ENCODE measurements around the gene RALGAPB. TPM values are rescaled to one million over a fixed set of nuclear protein-coding genes. Genes with fewer than 3 reads are reported as not detected.

Gene RALGAPB
- total RNA-seq, 1 experiment from 2014 or later: 30.4 TPM

DNA sequence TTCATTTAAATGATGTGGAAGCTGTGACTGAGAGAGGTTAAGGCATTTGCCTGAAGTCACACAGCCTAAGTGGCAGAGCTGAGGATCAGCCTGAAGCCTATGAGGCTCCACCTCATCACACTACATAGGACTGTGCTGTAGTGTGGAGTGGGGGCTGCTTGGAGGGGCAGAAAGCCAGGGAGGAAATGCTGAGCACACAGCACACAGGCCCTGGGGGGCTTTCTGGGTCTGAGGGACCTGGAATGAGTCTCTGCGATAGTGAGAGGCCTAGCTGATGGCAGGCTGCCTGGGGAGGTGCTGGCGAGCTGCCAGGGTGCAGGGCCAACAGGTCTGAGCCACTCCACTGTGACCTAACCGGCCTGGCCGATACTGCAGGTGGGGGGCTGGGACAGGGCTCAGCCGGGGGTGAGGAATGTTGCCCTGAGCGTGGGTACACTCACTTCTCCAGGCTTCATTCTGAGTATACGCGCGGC lies 126.8 kb downstream of the RALGAPB start:
- ChIA-PET POLR2A (ENCODE audit: unreplicated experiment) (interaction anchor here (0.6 kb wide), 1 partner anchor 1408 kb away, joined by 20 read pairs; no protein-coding TSS in a partner anchor), CTCF (interaction anchor here (1.1 kb wide), 1 partner anchor 46 kb away, joined by 4 read pairs; no protein-coding TSS in a partner anchor)
- no peaks in the 10 kb centered on the region for H3K9me2 ChIP-seq (replicated peaks; ENCODE audit: low read length)
- peak; percentile 62 for DNase-seq
- no TSS peak for BruUV-seq (replicated peaks)
- H3K4me3 ChIP-seq (ENCODE audit: low read length): no peak overlapping the region
- H3K4me2 ChIP-seq (ENCODE audit: low read length): peak overlapping the region; percentile 64
- no peaks in the 10 kb centered on the region for H3K9me3 ChIP-seq (ENCODE audit: low read length)
- peak; percentile 66 for ATAC-seq
- H4K20me1 ChIP-seq (ENCODE audit: low read length): no peaks in the 10 kb centered on the region
- peak overlapping the region; percentile 54; the same call in 1 of the 2 replicates for H2AFZ ChIP-seq (ENCODE audit: low read length)
- H3K36me3 ChIP-seq (ENCODE audit: low read depth, low read length): no peaks in the 10 kb centered on the region
- peaks cover 15% of the 10 kb centered on the region for H3K4me1 ChIP-seq (ENCODE audit: insufficient read depth, low read length)
- H3K27me3 ChIP-seq (ENCODE audit: low read length): no peaks in the 10 kb centered on the region
- no peaks in the 10 kb centered on the region for H3K79me2 ChIP-seq (ENCODE audit: low read length)
- intact Hi-C loops (cut with micrococcal nuclease): no loop called here
- no peaks in the 10 kb centered on the region for H3F3A ChIP-seq (ENCODE audit: low read length, unreplicated experiment)
- TF ChIP-seq EZH2 (IDR thresholded peaks at IDR 0.05; ENCODE audit: low read length, unreplicated experiment) (no peak), EZH2phosphoT487 (IDR thresholded peaks at IDR 0.05; ENCODE audit: borderline replicate concordance, low read length) (no peak)
- TF ChIP-seq, protein P1, sequence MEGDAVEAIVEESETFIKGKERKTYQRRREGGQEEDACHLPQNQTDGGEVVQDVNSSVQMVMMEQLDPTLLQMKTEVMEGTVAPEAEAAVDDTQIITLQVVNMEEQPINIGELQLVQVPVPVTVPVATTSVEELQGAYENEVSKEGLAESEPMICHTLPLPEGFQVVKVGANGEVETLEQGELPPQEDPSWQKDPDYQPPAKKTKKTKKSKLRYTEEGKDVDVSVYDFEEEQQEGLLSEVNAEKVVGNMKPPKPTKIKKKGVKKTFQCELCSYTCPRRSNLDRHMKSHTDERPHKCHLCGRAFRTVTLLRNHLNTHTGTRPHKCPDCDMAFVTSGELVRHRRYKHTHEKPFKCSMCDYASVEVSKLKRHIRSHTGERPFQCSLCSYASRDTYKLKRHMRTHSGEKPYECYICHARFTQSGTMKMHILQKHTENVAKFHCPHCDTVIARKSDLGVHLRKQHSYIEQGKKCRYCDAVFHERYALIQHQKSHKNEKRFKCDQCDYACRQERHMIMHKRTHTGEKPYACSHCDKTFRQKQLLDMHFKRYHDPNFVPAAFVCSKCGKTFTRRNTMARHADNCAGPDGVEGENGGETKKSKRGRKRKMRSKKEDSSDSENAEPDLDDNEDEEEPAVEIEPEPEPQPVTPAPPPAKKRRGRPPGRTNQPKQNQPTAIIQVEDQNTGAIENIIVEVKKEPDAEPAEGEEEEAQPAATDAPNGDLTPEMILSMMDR (conservative IDR thresholded peaks at IDR 0.05; ENCODE audit: low read depth, low read length): no peak
- H3K9ac ChIP-seq (ENCODE audit: low read length): no peak overlapping the region
- no peak overlapping the region for H3K27ac ChIP-seq (ENCODE audit: low read length)

DNA sequence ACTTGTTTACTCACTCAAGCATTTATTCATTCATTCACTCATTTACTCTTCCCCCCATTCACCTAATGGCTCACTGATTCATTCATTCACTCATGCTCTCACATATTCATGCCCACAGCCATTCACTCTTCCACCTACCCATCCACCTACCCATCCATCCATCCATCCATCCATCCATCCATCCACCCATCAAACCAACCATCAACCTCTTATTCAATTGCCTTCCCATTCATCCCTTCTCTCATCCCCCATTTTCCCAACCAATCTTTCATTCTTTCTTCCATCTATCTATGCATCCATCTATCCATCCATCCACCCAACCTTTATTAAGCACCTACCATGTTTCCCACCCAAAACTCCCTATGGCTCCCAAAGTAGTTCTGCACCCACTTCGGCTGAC lies 127.4 kb downstream of the RALGAPB start:
- ChIA-PET POLR2A (ENCODE audit: unreplicated experiment) (interaction anchor here (0.6 kb wide), 1 partner anchor 1408 kb away, joined by 20 read pairs; no protein-coding TSS in a partner anchor), CTCF (interaction anchor here (1.1 kb wide), 1 partner anchor 46 kb away, joined by 4 read pairs; no protein-coding TSS in a partner anchor)
- Histone ChIP-seq H3K9me3 (ENCODE audit: low read length) (no peaks in the 10 kb centered on the region), H2AFZ (ENCODE audit: low read length) (no peak overlapping the region; the same call in 1 of the 2 replicates), H3K79me2 (ENCODE audit: low read length) (no peaks in the 10 kb centered on the region), H3K9ac (ENCODE audit: low read length) (no peak overlapping the region), H3K9me2 (replicated peaks; ENCODE audit: low read length) (no peaks in the 10 kb centered on the region), H3K4me1 (ENCODE audit: insufficient read depth, low read length) (peaks cover 21% of the 10 kb centered on the region), H3K4me3 (ENCODE audit: low read length) (no peak overlapping the region), H3K27ac (ENCODE audit: low read length) (no peak overlapping the region), H3F3A (ENCODE audit: low read length, unreplicated experiment) (no peaks in the 10 kb centered on the region), H3K36me3 (ENCODE audit: low read depth, low read length) (no peaks in the 10 kb centered on the region), H4K20me1 (ENCODE audit: low read length) (no peaks in the 10 kb centered on the region), H3K27me3 (ENCODE audit: low read length) (no peaks in the 10 kb centered on the region), H3K4me2 (ENCODE audit: low read length) (peak overlapping the region; percentile 64)
- BruUV-seq (replicated peaks): no TSS peak
- DNase-seq: no peak
- intact Hi-C loops (cut with micrococcal nuclease): no loop called here
- ATAC-seq: no peak
- TF ChIP-seq, protein P1 (conservative IDR thresholded peaks at IDR 0.05; ENCODE audit: low read depth, low read length): no peak
